Measurements from ENCODE around the gene ADGRG2. TPM values are rescaled to one million over a fixed set of nuclear protein-coding genes. Genes with fewer than 3 reads are reported as not detected.
A peak's percentile ranks its signal among the peaks of the same experiment; 100 is the strongest.

ADGRG2 gene
- total and polyA plus RNA-seq, 9 of the 15 experiments (the other 6 are each of a cell fraction or from before 2014, with no cell fraction given) = 0.03 TPM; not detected in 8

GRCh38 chrX:18984381-18985185 lies 137.7 kb downstream of the ADGRG2 start (continued):
- TF ChIP-seq ZNF318 (IDR thresholded peaks at IDR 0.05; ENCODE audit: borderline replicate concordance in 1 of 2, low read depth in 1 of 2) (no peak), SMC3 (conservative IDR thresholded peaks at IDR 0.05; ENCODE audit: insufficient read depth, low read depth, low read length) (no peak), NFXL1 (CRISPR knock-in tag; IDR thresholded peaks at IDR 0.05) (no peak), TCF15 (CRISPR knock-in tag; IDR thresholded peaks at IDR 0.05) (no peak), CREB3L1 (IDR thresholded peaks at IDR 0.05; ENCODE audit: borderline replicate concordance, low read depth) (no peak), NONO (IDR thresholded peaks at IDR 0.05; ENCODE audit: low read depth in 2 of 2, low read length in 1 of 2) (peak in 1 of 2 experiments; percentile 98; a peak in 2 of 4 replicates), ZNF668 (CRISPR knock-in tag; IDR thresholded peaks at IDR 0.05) (no peak), ZNF586 (CRISPR knock-in tag; conservative IDR thresholded peaks at IDR 0.05) (no peak), NFIC (IDR thresholded peaks at IDR 0.05) (no peak), ZBTB7A (IDR thresholded peaks at IDR 0.05; ENCODE audit: borderline replicate concordance, control insufficient read depth, low read depth, low read length) (no peak), MCM3 (IDR thresholded peaks at IDR 0.05) (no peak), ZNF766 (CRISPR knock-in tag; conservative IDR thresholded peaks at IDR 0.05) (no peak), TCF7L2 (IDR thresholded peaks at IDR 0.05; ENCODE audit: low read depth, low read length) (peak; percentile 72), PRMT5 (CRISPR knock-in tag; IDR thresholded peaks at IDR 0.05) (no peak), ZNF212 (CRISPR knock-in tag; IDR thresholded peaks at IDR 0.05) (no peak), MAFF (IDR thresholded peaks at IDR 0.05; ENCODE audit: low read length) (no peak), CHD1 (IDR thresholded peaks at IDR 0.05; ENCODE audit: low read length) (no peak), HCFC1 (IDR thresholded peaks at IDR 0.05; ENCODE audit: low read depth, low read length) (peak; percentile 69), GABPA (tag; conservative IDR thresholded peaks at IDR 0.05; ENCODE audit: low read depth) (peak; percentile 98)

Data from K562 (cell line).